ENCODE measurements around the gene GPR137. TPM values are rescaled to one million over a fixed set of nuclear protein-coding genes. Genes with fewer than 3 reads are reported as not detected.

GPR137 gene
- total and polyA plus RNA-seq, 9 of the 15 experiments (the other 6 are each of a cell fraction or from before 2014, with no cell fraction given) = 0.32 to 26.7 (median 10.7) TPM

DNA sequence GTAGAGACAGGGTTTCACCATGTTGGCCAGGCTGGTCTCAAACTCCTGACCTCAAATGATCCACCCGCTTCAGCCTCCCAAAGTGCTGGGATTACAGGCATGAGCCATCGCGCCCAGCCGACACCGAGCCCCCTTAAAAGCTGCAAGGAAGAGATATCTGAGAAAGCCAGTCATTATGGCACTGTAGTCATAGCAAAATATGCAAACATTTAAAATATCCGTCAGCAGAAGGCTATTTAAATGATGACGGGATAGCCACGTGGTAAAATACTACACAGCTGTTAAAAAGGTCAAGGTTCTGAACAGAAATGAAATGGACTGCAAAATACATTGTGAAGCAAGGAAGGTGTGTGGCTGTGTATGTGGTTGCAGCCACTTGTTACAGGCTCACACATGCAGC, 47.9 kb downstream of the GPR137 start:
- Histone ChIP-seq H3K27me3 (ENCODE audit: control insufficient read depth in 2 of 2, insufficient read depth in 2 of 2, low read length in 2 of 2) (no peaks in the 10 kb centered on the region), H4K20me1 (replicated peaks; ENCODE audit: control insufficient read depth, insufficient read depth, low read length) (no peaks in the 10 kb centered on the region), H3K9me1 (ENCODE audit: control insufficient read depth, insufficient read depth, low read length) (no peaks in the 10 kb centered on the region), H3K4me2 (ENCODE audit: insufficient read depth, low read length) (no peak overlapping the region), H3K4me1 (replicated peaks in 1 of 2; ENCODE audit: control insufficient read depth in 2 of 2, insufficient read depth in 2 of 2, low read length in 2 of 2) (peaks cover 39 to 50% of the 10 kb centered on the region in 2 experiments), H3K9ac (ENCODE audit: insufficient read depth in 1 of 2, low read depth in 2 of 2, low read length in 2 of 2) (no peak overlapping the region), H3K36me3 (ENCODE audit: control insufficient read depth, insufficient read depth, low read length) (no peaks in the 10 kb centered on the region; the same call in 2 of the 3 replicates), H2AFZ (ENCODE audit: low read depth, low read length) (no peak overlapping the region), H3K4me3 (no peak overlapping the region), H3K79me2 (ENCODE audit: control insufficient read depth, insufficient read depth, low read length) (no peaks in the 10 kb centered on the region), H3K9me3 (replicated peaks; ENCODE audit: control insufficient read depth, insufficient read depth, low read depth, low read length) (no peaks in the 10 kb centered on the region; the same call in 1 of the 2 replicates), H3K27ac (ENCODE audit: extremely low read depth, low read depth, low read length) (no peak overlapping the region)
- CTCF ChIA-PET (ENCODE audit: low intra/inter-chr PET ratio) = no interaction called here
- ATAC-seq (no peak), FAIRE-seq (no peak), DNase-seq (ENCODE audit: extremely low read depth in 1 of 4, low spot score in 3 of 4) (no peak)
- BruUV-seq (replicated peaks) = no TSS peak
- in situ Hi-C loops (cut with MboI) (no loop called here), intact Hi-C loops (cut with micrococcal nuclease) (no loop called here)
- POLR2A ChIA-PET = interaction anchor here (1.2 to 1.6 kb wide), 2 partner anchors 9 to 16 kb away, joined by 3 to 6 read pairs; partner anchors contain the start of genes PRDX5 and TRMT112
- 35% methylated on average over 8 of the region's 8 CpGs for WGBS (ENCODE audit: insufficient coverage, low coverage, missing lambda C conversion rate)
- TF ChIP-seq, protein P1, sequence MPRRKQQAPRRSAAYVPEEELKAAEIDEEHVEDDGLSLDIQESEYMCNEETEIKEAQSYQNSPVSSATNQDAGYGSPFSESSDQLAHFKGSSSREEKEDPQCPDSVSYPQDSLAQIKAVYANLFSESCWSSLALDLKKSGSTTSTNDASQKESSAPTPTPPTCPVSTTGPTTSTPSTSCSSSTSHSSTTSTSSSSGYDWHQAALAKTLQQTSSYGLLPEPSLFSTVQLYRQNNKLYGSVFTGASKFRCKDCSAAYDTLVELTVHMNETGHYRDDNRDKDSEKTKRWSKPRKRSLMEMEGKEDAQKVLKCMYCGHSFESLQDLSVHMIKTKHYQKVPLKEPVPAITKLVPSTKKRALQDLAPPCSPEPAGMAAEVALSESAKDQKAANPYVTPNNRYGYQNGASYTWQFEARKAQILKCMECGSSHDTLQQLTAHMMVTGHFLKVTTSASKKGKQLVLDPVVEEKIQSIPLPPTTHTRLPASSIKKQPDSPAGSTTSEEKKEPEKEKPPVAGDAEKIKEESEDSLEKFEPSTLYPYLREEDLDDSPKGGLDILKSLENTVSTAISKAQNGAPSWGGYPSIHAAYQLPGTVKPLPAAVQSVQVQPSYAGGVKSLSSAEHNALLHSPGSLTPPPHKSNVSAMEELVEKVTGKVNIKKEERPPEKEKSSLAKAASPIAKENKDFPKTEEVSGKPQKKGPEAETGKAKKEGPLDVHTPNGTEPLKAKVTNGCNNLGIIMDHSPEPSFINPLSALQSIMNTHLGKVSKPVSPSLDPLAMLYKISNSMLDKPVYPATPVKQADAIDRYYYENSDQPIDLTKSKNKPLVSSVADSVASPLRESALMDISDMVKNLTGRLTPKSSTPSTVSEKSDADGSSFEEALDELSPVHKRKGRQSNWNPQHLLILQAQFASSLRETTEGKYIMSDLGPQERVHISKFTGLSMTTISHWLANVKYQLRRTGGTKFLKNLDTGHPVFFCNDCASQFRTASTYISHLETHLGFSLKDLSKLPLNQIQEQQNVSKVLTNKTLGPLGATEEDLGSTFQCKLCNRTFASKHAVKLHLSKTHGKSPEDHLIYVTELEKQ (CRISPR knock-in tag; IDR thresholded peaks at IDR 0.05) = no peak
- TF ChIP-seq JUN (IDR thresholded peaks at IDR 0.05; ENCODE audit: borderline replicate concordance, low read depth, low read length) = no peak
- no peak for TF ChIP-seq JUN (CRISPR knock-in tag; IDR thresholded peaks at IDR 0.05; ENCODE audit: borderline replicate concordance)
- TF ChIP-seq KDM1A (IDR thresholded peaks at IDR 0.05) = peak in 1 of 2 experiments; percentile 68; a peak in 1 of 4 replicates
- peak; percentile 56 for TF ChIP-seq TEAD4 (IDR thresholded peaks at IDR 0.05; ENCODE audit: low read length)
- no peak for TF ChIP-seq TEAD4 (CRISPR knock-in tag; IDR thresholded peaks at IDR 0.05; ENCODE audit: borderline replicate concordance)
- TF ChIP-seq, protein P2, sequence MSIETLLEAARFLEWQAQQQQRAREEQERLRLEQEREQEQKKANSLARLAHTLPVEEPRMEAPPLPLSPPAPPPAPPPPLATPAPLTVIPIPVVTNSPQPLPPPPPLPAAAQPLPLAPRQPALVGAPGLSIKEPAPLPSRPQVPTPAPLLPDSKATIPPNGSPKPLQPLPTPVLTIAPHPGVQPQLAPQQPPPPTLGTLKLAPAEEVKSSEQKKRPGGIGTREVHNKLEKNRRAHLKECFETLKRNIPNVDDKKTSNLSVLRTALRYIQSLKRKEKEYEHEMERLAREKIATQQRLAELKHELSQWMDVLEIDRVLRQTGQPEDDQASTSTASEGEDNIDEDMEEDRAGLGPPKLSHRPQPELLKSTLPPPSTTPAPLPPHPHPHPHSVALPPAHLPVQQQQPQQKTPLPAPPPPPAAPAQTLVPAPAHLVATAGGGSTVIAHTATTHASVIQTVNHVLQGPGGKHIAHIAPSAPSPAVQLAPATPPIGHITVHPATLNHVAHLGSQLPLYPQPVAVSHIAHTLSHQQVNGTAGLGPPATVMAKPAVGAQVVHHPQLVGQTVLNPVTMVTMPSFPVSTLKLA (conservative IDR thresholded peaks at IDR 0.05) = peak; percentile 75 to 83
- 0 out of 2 replicates have a peak, but pooled peaks have one; percentile 9 for TF ChIP-seq NFIC (IDR thresholded peaks at IDR 0.05)
- TF ChIP-seq TAL1 (IDR thresholded peaks at IDR 0.05) = peak; percentile 68
- TF ChIP-seq HDAC2 (IDR thresholded peaks at IDR 0.05) = 0 out of 2 replicates have a peak, but pooled peaks have one; percentile 35
- TF ChIP-seq KAT8 (IDR thresholded peaks at IDR 0.05; ENCODE audit: low read depth) = no peak
- TF ChIP-seq ZNF324 (CRISPR knock-in tag; IDR thresholded peaks at IDR 0.05) = no peak
- peak; percentile 79 for TF ChIP-seq TCF3 (CRISPR knock-in tag; IDR thresholded peaks at IDR 0.05)
- TF ChIP-seq, protein P3, sequence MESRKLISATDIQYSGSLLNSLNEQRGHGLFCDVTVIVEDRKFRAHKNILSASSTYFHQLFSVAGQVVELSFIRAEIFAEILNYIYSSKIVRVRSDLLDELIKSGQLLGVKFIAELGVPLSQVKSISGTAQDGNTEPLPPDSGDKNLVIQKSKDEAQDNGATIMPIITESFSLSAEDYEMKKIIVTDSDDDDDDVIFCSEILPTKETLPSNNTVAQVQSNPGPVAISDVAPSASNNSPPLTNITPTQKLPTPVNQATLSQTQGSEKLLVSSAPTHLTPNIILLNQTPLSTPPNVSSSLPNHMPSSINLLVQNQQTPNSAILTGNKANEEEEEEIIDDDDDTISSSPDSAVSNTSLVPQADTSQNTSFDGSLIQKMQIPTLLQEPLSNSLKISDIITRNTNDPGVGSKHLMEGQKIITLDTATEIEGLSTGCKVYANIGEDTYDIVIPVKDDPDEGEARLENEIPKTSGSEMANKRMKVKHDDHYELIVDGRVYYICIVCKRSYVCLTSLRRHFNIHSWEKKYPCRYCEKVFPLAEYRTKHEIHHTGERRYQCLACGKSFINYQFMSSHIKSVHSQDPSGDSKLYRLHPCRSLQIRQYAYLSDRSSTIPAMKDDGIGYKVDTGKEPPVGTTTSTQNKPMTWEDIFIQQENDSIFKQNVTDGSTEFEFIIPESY (CRISPR knock-in tag; IDR thresholded peaks at IDR 0.05) = peak; percentile 93
- TF ChIP-seq TBP (optimal IDR thresholded peaks at IDR 0.05; ENCODE audit: low read depth, low read length) = peak; percentile 37
- TF ChIP-seq, protein P4, sequence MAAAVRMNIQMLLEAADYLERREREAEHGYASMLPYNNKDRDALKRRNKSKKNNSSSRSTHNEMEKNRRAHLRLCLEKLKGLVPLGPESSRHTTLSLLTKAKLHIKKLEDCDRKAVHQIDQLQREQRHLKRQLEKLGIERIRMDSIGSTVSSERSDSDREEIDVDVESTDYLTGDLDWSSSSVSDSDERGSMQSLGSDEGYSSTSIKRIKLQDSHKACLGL (CRISPR knock-in tag; IDR thresholded peaks at IDR 0.05; ENCODE audit: borderline replicate concordance, poor library complexity, severe bottlenecking) = no peak
- TF ChIP-seq BCOR (IDR thresholded peaks at IDR 0.05) = peak; percentile 51; the same call in 1 of the 2 replicates
